Measurements from ENCODE around the gene MAN2A2. TPM values are rescaled to one million over a fixed set of nuclear protein-coding genes. Genes with fewer than 3 reads are reported as not detected.

The MAN2A2 gene
- total and polyA plus RNA-seq, 2 experiments from 2014 or later: 11.2 to 32.7 TPM

DNA sequence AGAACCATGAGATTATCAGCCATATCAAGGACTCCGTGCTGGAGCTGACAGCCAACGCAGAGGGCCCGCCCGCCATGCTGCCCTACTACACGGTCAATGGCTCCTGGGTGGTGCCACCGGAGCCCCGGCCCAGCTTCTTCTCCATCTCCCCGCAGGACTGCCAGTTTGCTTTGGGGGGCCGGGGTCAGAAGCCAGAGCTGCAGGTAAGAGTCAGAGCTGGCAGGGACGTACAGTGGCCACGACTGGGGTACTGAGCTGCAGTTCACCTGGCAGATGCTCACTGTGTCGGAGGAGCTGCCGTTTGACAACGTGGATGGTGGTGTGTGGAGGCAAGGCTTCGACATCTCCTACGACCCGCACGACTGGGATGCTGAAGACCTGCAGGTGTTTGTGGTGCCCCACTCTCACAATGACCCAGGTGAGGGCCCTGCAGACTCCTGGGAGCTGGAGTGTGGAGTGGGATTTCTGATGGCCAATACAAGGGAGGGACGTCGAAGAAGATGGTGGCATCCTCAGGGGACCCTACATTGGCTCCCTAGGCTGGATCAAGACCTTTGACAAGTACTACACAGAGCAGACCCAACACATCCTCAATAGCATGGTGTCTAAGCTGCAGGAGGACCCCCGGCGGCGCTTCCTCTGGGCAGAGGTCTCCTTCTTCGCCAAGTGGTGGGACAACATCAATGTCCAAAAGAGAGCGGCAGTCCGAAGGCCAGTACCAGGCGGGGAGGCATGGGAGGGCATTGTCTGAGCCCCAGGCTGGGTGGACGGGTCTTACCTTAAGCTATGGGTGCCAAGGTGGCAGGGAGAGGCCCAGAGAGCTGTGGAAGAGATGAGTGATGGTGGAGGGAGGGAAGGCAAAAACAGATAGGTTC lies 2.4 kb downstream of the MAN2A2 start:
- peaks cover 13% of the 10 kb centered on the region for H3K4me1 ChIP-seq (ENCODE audit: insufficient read depth)

DNA sequence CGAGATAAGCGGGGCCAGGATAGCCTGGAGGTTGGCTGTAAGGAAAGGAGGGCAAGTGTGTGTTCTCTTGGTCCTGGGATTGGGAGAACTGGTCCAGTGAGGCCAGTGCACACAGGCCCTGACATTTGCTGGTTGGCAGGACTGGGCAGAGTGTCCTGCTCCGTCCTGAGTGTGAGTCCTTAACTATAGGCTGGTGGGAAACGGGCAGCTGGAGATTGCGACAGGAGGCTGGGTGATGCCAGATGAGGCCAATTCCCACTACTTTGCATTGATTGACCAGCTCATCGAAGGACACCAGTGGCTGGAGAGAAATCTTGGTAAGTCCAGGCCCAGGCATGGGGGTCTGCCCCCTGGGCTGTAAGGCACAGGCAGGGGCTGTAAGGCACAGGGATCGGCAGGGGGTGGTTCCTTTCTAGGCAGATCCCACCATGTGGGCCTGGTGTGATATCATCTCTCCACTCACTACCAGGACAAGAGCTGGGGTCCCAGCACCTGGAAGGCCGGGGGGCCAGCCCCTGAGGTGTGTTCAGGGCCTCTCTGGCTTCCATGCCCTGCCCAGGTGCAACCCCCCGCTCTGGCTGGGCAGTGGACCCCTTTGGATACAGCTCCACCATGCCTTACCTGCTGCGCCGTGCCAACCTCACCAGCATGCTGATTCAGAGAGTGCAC lies 3.2 kb downstream of the MAN2A2 start:
- Histone ChIP-seq H3K27me3 (no peaks in the 10 kb centered on the region), H3K4me2 (no peak overlapping the region), H3K27ac (no peak overlapping the region), H4K20me1 (ENCODE audit: insufficient read depth, poor library complexity, severe bottlenecking) (no peaks in the 10 kb centered on the region), H3K4me1 (ENCODE audit: insufficient read depth) (peaks cover 13% of the 10 kb centered on the region), H3K79me2 (peaks cover 3% of the 10 kb centered on the region), H3K9me3 (ENCODE audit: low read depth) (no peaks in the 10 kb centered on the region), H3K4me3 (no peak overlapping the region), H3K9me2 (replicated peaks; ENCODE audit: insufficient read depth) (no peaks in the 10 kb centered on the region), H3K36me3 (replicated peaks; ENCODE audit: insufficient read depth, low read depth) (no peaks in the 10 kb centered on the region), H2AFZ (no peak overlapping the region)
- 98% methylated on average over 11 of the region's 11 CpGs for WGBS (ENCODE audit: low lambda C conversion rate, missing lambda C conversion rate)
- DNase-seq (ENCODE audit: low spot score): no peak
- TF ChIP-seq EZH2phosphoT487 (IDR thresholded peaks at IDR 0.05; ENCODE audit: low read depth, severe bottlenecking, unreplicated experiment): no peak
- TF ChIP-seq EZH2 (IDR thresholded peaks at IDR 0.05; ENCODE audit: borderline replicate concordance): no peak
- TF ChIP-seq, protein P1, sequence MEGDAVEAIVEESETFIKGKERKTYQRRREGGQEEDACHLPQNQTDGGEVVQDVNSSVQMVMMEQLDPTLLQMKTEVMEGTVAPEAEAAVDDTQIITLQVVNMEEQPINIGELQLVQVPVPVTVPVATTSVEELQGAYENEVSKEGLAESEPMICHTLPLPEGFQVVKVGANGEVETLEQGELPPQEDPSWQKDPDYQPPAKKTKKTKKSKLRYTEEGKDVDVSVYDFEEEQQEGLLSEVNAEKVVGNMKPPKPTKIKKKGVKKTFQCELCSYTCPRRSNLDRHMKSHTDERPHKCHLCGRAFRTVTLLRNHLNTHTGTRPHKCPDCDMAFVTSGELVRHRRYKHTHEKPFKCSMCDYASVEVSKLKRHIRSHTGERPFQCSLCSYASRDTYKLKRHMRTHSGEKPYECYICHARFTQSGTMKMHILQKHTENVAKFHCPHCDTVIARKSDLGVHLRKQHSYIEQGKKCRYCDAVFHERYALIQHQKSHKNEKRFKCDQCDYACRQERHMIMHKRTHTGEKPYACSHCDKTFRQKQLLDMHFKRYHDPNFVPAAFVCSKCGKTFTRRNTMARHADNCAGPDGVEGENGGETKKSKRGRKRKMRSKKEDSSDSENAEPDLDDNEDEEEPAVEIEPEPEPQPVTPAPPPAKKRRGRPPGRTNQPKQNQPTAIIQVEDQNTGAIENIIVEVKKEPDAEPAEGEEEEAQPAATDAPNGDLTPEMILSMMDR (IDR thresholded peaks at IDR 0.05; ENCODE audit: poor library complexity): no peak

More for the DNA sequence above, 2.4 kb downstream of the MAN2A2 start:
- H2AFZ ChIP-seq: no peak overlapping the region
- no peaks in the 10 kb centered on the region for H3K36me3 ChIP-seq (replicated peaks; ENCODE audit: insufficient read depth, low read depth)
- no peak overlapping the region for H3K27ac ChIP-seq
- H3K4me2 ChIP-seq: no peak overlapping the region
- DNase-seq (ENCODE audit: low spot score): no peak
- no peaks in the 10 kb centered on the region for H3K9me3 ChIP-seq (ENCODE audit: low read depth)
- H3K9me2 ChIP-seq (replicated peaks; ENCODE audit: insufficient read depth): no peaks in the 10 kb centered on the region
- H3K27me3 ChIP-seq: no peaks in the 10 kb centered on the region
- no peak overlapping the region for H3K4me3 ChIP-seq
- no peaks in the 10 kb centered on the region for H4K20me1 ChIP-seq (ENCODE audit: insufficient read depth, poor library complexity, severe bottlenecking)
- no peak for TF ChIP-seq EZH2 (IDR thresholded peaks at IDR 0.05; ENCODE audit: borderline replicate concordance)
- TF ChIP-seq EZH2phosphoT487 (IDR thresholded peaks at IDR 0.05; ENCODE audit: low read depth, severe bottlenecking, unreplicated experiment): no peak
- TF ChIP-seq, protein P1 (IDR thresholded peaks at IDR 0.05; ENCODE audit: poor library complexity): no peak
- 98% methylated on average over 28 of the region's 28 CpGs for WGBS (ENCODE audit: low lambda C conversion rate, missing lambda C conversion rate)
- peaks cover 3% of the 10 kb centered on the region for H3K79me2 ChIP-seq

DNA sequence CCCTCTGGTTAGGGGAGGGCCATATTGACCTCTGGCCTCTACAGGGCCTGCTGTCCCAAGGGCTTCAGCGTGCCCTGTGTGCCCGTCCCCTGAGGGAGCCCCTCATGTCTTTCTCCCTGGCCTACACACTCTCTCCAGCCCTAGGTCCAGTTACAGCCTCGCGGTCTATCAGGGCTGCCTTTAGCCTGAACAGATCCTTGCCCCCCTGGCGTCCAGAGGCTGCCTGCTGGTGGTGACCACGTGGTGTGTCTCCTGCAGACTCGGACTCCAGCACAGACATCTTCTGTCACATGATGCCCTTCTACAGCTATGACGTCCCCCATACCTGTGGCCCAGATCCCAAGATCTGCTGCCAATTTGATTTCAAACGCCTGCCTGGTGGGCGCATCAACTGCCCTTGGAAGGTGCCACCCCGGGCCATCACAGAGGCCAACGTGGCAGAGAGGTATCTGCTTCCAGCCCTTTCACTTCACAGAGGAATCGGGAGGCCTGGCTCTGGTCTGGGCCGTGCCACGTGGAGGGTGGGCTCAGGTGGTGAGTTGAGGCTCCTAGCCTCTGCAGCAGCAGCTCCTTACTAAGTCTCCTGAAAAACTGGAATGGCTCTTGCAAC lies 4.1 kb downstream of the MAN2A2 start:
- Histone ChIP-seq H3K36me3 (replicated peaks; ENCODE audit: insufficient read depth, low read depth) (no peaks in the 10 kb centered on the region), H4K20me1 (ENCODE audit: insufficient read depth, poor library complexity, severe bottlenecking) (no peaks in the 10 kb centered on the region), H3K9me3 (ENCODE audit: low read depth) (no peaks in the 10 kb centered on the region), H3K27ac (no peak overlapping the region), H3K4me1 (ENCODE audit: insufficient read depth) (peaks cover 7% of the 10 kb centered on the region), H3K4me2 (no peak overlapping the region), H3K27me3 (no peaks in the 10 kb centered on the region), H3K9me2 (replicated peaks; ENCODE audit: insufficient read depth) (no peaks in the 10 kb centered on the region), H3K79me2 (peaks cover 3% of the 10 kb centered on the region), H2AFZ (no peak overlapping the region), H3K4me3 (no peak overlapping the region)
- WGBS (ENCODE audit: low lambda C conversion rate, missing lambda C conversion rate): 88% methylated on average over 15 of the region's 15 CpGs
- TF ChIP-seq, protein P1 (IDR thresholded peaks at IDR 0.05; ENCODE audit: poor library complexity): no peak
- TF ChIP-seq EZH2 (IDR thresholded peaks at IDR 0.05; ENCODE audit: borderline replicate concordance) (no peak), EZH2phosphoT487 (IDR thresholded peaks at IDR 0.05; ENCODE audit: low read depth, severe bottlenecking, unreplicated experiment) (no peak)
- no peak for DNase-seq (ENCODE audit: low spot score)

Measured in hepatocyte (in vitro differentiated cells).